HG03045 (cell line): ENCODE measurements around the gene GNG2.

ENCODE experiments used
- ATAC-seq: cut with Tn5 transposase; IDR thresholded peaks from one replicate; pipeline ENCODE4 v1.9.1; 2021; ENCODE audit warnings: mild to moderate bottlenecking, moderate library complexity; ENCODE audit not compliant: unreplicated experiment

The GNG2 gene

DNA sequence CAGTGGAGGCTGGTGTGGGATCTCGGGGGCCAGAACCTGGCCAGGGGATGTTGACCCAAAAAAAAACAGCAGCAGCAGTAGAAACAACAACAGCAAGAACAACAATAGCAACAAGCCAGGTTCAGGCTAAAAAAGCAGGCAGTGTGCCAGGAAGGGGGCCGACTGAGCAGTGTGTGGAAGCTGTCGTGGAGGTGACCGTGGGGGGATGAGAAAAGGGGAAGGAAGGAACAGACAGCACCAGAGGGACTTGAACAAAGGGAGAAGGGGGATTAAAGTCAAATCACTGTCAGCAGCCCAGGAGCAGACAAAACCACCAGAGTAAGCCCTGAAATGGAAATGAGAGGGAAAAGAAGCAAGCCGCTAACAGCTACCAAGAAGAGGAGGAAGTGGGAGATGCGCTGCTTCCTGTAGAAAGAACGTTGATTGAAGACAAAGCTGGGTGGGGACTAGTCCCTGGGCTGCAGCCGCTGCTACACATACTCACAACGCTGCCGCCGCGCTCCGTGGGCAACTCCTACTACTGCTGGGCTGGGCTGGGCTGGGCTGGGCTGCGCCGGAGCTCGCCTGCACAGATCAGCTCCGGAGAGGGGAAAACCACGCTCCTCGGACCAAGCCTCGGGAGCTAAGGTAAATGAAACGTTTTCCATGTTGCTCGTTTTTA, at the start of gene GNG2:
Gene GNG2, plus strand, starts transcription at position 449 of the 661 bp plus-strand sequence. CDS start 90,067 bp downstream, outside the sequence.
- ATAC-seq, result peak; percentile 91

DNA sequence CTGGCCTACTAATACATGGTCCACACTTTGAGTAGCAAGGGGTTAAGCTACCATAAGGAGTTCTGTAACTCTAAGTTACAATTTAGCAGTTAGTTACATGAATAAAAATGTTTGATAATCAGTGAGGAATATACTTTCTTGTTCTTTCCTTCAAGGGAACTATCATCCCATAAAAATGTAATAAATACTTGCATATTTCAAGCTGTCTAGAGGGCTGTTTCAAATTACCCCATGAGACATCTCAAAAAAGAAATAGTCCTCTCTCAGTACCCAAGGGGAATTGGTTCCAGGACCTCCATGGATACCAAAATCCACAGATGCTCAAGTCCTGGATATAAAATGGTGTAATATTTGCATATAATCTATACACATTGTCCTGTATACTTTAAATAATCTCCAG, 48.7 kb upstream of the GNG2 start:
- ATAC-seq, result no peak

GRCh38 chr14:51816031-51816430, 44.4 kb upstream of the GNG2 start:
- no peak for ATAC-seq

- no peak for ATAC-seq
Observed at GRCh38 chr14:51817326-51817725, 43.1 kb upstream of the GNG2 start.

DNA sequence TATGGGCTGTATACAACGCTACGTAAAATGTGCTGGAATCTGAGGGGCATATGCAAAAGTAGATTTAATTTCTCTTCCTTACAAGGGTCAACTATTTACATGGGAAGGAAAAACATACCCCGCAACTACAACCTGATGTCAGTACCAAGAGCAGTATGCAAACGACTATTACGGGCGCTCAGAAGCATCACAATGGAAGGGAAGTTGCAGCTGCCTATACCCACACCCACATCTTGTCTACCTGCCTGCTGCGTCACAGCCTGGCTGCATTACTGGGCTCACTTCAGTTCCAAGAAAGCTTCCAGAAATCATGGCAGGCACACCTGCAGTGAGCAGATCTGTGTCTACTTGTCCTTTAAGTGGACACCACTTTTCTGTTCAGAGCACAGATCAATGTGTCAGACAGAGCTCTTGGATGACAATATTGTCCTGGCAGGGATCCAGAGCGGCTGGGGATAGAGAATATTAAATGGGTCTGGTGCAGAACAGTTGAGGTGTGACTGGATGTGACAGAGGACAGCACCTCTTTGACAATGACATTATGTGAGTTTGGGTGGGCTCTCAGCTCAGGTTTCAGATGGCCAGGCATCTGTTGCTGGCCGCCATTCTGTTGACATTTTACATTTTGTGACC, 41.5 kb upstream of the GNG2 start:
- no peak for ATAC-seq

- no peak for ATAC-seq
Observed at GRCh38 chr14:51821822-51822221, 38.6 kb upstream of the GNG2 start.

- no peak for ATAC-seq
Observed at GRCh38 chr14:51822499-51822898, 37.9 kb upstream of the GNG2 start.

GRCh38 chr14:51823706-51824105, 36.7 kb upstream of the GNG2 start:
- no peak for ATAC-seq

DNA sequence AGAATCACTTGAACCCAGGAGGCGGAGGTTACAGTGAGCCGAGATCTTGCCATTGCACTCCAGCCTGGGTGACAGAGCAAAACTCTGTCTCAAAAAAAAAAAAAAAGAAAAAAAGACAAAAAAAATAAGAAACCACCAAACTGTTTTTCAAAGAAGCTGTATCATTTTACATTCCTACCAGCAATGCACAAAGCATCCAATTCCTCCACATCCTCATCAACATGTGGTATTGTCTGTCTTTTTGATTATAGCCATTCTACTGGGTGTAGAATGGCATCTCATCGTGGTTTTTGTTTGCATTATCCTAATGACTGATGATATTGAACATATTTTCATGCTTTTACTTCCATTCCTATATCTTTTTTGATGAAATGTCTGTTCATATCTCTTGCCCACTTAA, 36.2 kb upstream of the GNG2 start:
- no peak for ATAC-seq

GRCh38 chr14:51825926-51826325, 34.5 kb upstream of the GNG2 start:
- ATAC-seq, result no peak

DNA sequence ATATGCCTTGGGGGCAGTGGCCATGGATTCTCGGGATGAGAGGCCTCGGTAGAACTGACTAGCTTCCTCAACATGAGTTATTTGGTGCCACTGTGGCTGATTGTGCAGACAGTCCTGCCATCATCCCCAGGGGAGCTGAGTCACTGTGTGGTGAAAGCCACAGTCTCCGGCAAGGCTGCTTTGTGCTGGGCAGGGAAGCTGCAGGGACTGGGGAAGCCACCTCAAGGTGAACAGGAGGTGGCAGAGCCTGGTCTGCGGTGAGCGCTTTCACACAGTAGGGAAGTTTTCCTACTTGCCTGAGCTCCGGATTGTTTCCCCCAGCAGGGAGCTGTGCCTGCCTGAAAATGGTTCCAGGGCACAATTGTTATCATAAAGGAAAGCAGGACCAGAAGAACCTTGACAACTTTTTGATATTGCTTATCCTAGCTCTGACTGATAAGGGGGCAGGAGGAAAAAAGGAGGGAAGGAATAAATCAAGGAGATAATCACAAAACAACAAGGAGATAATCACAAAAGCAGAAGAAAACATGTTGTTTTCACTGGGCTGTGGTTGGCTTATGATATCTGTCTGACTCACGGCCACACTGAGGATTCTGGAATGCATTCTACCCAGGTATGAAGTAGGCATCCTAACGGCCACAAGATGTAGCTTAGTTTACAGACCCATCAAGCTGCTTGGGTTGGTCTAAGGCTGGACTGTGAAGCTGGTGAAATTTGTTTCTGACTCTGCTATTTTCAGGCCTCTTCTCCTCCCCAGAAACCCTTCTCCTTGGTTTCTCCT, 32.2 kb upstream of the GNG2 start:
- ATAC-seq, result peak; percentile 85

DNA sequence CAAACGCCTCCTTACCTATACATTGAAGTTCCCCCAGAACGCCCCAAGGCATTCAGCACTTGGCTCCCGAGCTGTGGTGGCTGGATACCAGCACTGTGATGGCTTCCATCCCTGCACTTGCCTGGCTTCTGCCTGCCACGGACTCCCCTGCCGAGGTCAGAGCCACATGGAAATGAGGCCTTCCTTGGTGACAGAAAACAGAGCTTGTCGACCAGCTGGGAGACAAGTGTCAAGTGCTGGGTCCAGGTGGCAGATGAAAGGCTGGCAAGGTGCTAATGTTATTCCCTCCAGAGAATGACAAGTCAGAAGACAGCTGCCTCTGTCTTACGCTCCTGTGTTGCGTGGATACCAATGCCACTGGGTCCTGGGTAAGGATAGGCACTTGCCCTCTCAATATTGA, 26.2 kb upstream of the GNG2 start:
- ATAC-seq, result no peak

- ATAC-seq, result no peak
Observed at GRCh38 chr14:51836417-51836816, 24.0 kb upstream of the GNG2 start.

DNA sequence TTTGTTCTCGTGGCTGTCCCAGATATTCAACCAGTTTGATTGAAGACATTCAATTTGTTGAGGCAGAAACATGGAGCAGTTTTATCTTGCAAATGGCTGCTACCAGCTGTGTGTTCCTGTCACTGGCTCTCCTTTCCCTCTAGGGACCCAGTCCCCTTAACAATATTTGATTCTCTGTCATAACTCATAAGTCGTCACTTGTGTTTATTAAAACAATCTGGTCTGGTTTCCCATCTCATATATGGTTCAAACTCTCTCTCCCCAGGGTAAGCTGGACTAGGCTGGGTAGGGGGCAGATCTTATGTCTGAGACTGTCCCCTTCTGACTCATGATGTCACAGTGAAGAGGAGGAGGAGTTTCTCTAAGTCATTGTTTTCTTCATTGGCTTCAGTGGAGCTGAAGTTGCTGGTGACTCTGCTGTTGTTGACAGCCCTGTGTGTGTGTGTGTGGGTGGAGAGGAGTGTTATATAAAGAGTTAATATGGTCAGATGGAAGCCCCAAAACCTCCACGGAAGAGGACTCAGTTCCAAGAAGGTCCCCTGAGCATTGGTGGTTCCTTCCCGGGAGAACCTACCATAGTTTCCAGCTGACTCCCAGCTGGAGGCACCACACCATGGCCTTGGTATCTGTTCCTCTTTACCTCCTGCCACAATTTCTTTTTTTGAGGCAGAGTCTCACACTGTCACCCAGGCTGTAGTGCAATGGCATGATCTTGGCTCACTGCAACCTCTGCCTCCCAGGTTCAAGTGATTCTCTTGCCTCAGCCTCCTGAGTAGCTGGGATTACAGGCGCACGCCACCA, 16.1 kb upstream of the GNG2 start:
- ATAC-seq, result peak; percentile 26

DNA sequence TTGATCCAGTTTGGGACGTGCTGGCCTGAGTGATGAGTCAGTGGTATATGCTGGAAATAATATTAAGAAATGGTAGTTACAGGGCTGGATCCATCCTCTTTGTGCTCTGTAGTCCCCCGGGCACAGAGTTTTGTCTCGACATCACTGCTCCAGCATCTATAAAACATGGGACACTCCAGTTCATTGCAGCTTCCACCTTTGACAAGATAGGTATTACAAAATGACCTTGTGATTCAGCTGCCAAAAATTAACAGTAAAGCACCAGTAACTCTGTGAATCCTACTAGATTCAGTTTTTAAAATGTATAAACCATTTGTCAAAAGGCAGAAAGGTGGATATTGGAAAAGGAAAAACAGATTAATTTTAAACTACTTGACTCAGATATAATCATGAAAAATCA, 14.6 kb upstream of the GNG2 start:
- ATAC-seq, result no peak

DNA sequence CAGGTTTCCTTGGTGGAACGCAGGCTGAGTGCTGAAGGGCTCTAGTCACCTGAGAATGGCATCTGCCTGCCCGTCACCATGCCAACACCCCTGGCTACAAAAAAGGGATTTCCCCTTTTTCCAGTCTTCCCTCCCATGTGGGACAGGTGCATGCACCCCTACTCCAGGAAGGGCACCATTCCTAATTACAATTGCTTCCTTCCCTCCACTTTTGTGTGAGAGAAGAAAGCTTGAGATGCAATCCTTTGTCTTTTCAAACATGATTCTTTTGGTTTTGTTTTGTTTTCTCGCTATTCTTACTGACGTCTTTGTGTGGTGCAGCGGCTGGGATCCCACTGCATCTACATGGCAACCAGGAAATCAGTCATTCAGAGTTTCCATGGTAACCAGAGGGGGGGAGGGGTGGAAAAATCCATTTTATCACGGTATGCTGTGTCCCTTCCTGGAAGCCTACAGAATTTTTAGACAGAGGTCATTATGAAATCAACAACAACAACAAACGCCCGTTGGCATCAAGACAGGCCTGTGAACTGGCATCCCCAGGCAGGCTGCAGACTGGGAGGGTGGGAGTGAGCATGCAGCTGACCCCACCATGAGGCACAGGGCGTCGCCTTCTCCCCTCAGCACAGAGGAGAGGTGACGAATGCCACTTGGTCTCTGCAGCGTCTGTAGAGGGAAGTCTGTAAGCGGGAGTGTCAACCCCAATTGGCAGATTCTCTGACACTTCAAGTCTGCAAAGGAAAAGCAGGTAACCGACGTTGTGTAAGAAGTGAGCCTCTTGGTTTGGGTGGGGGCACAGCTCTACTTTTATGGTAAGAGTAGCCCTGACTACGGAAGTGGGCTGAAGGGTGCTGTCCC, 13.6 kb upstream of the GNG2 start:
- ATAC-seq, result peak; percentile 69

DNA sequence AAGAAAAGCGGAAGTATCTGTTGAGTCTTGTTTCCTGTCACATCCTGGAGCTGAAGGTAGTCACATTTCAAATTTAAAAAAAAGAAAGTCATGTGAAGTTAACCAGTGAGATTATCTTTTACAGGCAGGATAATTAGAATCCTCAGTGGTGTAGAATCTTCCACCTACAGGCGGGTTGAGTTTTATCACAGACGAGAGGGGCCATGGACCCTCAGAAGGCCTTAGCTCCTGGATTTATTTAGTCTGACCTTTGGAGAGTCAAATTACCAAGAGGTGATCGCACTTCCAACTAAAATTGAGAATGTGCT, 13.0 kb upstream of the GNG2 start:
- ATAC-seq, result no peak

- no peak for ATAC-seq
Observed at GRCh38 chr14:51848120-51848519, 12.3 kb upstream of the GNG2 start.

DNA sequence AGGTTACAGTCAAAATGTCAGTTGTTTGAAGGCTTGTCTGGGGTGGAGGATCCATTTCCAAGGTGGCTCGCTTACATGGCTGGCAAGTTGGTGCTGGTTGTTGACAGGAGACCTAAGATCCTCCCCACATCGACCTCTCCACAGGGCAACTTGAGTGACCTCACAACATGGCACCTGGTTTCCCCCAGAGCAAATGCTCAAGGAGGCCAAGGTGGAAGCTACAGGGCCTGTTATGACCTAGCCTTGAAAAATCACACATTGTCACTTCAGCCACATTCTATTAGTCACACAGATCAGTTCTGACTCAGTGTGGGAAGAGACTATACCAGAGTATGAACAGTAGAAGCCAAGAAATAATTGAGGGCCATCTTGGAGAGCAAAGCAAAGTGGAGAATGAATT, 11.3 kb upstream of the GNG2 start:
- ATAC-seq, result no peak

DNA sequence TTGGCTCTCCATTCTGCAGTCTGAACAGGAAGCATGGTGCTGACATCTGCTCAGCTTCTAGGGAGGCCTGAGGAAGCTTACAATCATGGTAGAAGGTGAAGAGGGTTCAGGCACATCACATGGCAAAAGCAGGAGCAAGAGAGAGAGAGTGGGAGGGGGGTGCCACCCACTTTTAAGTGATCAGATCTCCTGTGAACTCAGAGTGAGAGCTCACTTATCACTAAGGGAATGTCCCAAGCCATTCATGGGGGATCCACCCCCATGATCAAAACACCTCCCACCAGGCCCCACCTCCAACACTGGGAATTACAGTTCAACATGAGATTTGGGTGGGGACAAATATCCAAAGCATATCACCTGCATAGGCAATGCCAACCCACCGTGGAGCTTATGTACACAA, 9.8 kb upstream of the GNG2 start:
- ATAC-seq, result no peak

GRCh38 chr14:51852541-51852940, 7.9 kb upstream of the GNG2 start:
- no peak for ATAC-seq
